ENCODE measurements around the gene P2RY11. TPM values are rescaled to one million over a fixed set of nuclear protein-coding genes. Genes with fewer than 3 reads are reported as not detected.

P2RY11 gene
- total RNA-seq, 4 donors from 2014 or later: 0.80 to 13.8 (median 6.9) TPM

- TF ChIP-seq POLR2AphosphoS5 (IDR thresholded peaks at IDR 0.05): no peak
- TF ChIP-seq EP300 (IDR thresholded peaks at IDR 0.05; ENCODE audit: low read depth): no peak
- TF ChIP-seq, protein P1, sequence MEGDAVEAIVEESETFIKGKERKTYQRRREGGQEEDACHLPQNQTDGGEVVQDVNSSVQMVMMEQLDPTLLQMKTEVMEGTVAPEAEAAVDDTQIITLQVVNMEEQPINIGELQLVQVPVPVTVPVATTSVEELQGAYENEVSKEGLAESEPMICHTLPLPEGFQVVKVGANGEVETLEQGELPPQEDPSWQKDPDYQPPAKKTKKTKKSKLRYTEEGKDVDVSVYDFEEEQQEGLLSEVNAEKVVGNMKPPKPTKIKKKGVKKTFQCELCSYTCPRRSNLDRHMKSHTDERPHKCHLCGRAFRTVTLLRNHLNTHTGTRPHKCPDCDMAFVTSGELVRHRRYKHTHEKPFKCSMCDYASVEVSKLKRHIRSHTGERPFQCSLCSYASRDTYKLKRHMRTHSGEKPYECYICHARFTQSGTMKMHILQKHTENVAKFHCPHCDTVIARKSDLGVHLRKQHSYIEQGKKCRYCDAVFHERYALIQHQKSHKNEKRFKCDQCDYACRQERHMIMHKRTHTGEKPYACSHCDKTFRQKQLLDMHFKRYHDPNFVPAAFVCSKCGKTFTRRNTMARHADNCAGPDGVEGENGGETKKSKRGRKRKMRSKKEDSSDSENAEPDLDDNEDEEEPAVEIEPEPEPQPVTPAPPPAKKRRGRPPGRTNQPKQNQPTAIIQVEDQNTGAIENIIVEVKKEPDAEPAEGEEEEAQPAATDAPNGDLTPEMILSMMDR (IDR thresholded peaks at IDR 0.05): no peak
- no peak for TF ChIP-seq POLR2A (IDR thresholded peaks at IDR 0.05)
- Histone ChIP-seq H3K4me1 (peaks cover 0 to 11% (median 4%) of the 10 kb centered on the region in 4 donors), H3K27me3 (no peaks in the 10 kb centered on the region), H3K36me3 (no peaks in the 10 kb centered on the region), H3K9me3 (no peaks in the 10 kb centered on the region), H3K4me3 (no peak overlapping the region), H3K27ac (no peak overlapping the region)
- no peak for DNase-seq
- 91% methylated on average over 15 of the region's 17 CpGs; no CpG with 5 or more reads in 1 of the 2 donors for WGBS, 2 donors (ENCODE audit: low coverage in 1 of 2)
- intact Hi-C loops (cut with DNase I; ENCODE audit: low total_unique reads) (no loop called here), in situ Hi-C loops (cut with MboI; ENCODE audit: low pct_ligation_motif_present in 1 of 4, low pct_unique_long_range_greater_than_20kb in 1 of 4, low sequenced_read_pairs in 3 of 4) (no loop called here)
Observed at GRCh38 chr19:10091370-10091687, 20.2 kb upstream of the P2RY11 start.

GRCh38 chr19:10091895-10092641, 19.4 kb upstream of the P2RY11 start:
- intact Hi-C loops (cut with DNase I; ENCODE audit: low total_unique reads): no loop called here
- Histone ChIP-seq H3K4me3 (no peak overlapping the region), H3K36me3 (no peaks in the 10 kb centered on the region), H3K27ac (no peak overlapping the region), H3K27me3 (no peaks in the 10 kb centered on the region), H3K9me3 (no peaks in the 10 kb centered on the region), H3K4me1 (peaks cover 0 to 15% (median 11%) of the 10 kb centered on the region in 4 donors)
- TF ChIP-seq POLR2AphosphoS5 (IDR thresholded peaks at IDR 0.05) (no peak), EP300 (IDR thresholded peaks at IDR 0.05; ENCODE audit: low read depth) (no peak), POLR2A (IDR thresholded peaks at IDR 0.05) (no peak)
- TF ChIP-seq, protein P1 (IDR thresholded peaks at IDR 0.05): no peak
- in situ Hi-C loops (cut with MboI; ENCODE audit: low pct_ligation_motif_present in 1 of 4, low pct_unique_long_range_greater_than_20kb in 1 of 4, low sequenced_read_pairs in 3 of 4): no loop called here
- no peak for DNase-seq
- WGBS, 2 donors (ENCODE audit: low coverage in 1 of 2): 72 to 75% methylated on average over 3 to 13 of the region's 13 CpGs

DNA sequence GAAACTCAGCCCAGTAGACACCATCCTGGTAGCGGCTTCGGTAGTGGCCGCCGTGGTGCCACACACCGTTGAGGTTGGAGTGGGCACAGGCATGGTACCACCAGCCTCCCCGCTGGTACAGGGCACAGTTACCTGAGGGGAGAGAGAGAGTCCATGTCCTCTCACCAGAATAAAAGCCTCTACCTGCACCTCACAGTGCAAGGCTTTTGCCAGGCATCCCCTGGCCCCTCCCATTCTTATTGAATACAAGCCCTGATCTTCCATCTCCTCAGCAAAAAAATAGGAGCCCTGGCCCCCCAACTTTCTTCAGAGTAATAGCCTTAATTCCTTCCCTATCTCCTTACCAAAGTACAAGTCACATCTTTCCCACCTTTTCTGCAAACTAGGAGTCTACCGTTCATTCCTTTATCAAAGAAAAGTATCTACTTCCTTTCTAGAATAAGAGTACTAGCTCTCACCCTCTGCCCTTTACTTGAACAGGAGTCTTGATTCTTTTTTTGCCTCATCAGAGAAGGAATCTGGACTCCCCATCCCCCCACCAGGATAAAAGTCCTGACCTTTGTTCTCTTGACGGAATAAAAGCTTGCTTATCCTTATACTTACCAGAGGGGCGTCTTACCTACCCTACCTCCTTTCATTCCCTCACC, 18.7 kb upstream of the P2RY11 start:
- H3K27ac ChIP-seq: no peak overlapping the region
- no peak overlapping the region for H3K4me3 ChIP-seq
- H3K4me1 ChIP-seq: peaks cover 0 to 15% (median 10%) of the 10 kb centered on the region in 4 donors
- no peaks in the 10 kb centered on the region for H3K36me3 ChIP-seq
- no peak for DNase-seq
- no peaks in the 10 kb centered on the region for H3K27me3 ChIP-seq
- TF ChIP-seq EP300 (IDR thresholded peaks at IDR 0.05; ENCODE audit: low read depth): no peak
- H3K9me3 ChIP-seq: no peaks in the 10 kb centered on the region
- 77 to 91% methylated on average over 4 to 7 of the region's 9 CpGs for WGBS, 2 donors (ENCODE audit: low coverage in 1 of 2)
- in situ Hi-C loops (cut with MboI; ENCODE audit: low pct_ligation_motif_present in 1 of 4, low pct_unique_long_range_greater_than_20kb in 1 of 4, low sequenced_read_pairs in 3 of 4) (no loop called here), intact Hi-C loops (cut with DNase I; ENCODE audit: low total_unique reads) (no loop called here)

DNA sequence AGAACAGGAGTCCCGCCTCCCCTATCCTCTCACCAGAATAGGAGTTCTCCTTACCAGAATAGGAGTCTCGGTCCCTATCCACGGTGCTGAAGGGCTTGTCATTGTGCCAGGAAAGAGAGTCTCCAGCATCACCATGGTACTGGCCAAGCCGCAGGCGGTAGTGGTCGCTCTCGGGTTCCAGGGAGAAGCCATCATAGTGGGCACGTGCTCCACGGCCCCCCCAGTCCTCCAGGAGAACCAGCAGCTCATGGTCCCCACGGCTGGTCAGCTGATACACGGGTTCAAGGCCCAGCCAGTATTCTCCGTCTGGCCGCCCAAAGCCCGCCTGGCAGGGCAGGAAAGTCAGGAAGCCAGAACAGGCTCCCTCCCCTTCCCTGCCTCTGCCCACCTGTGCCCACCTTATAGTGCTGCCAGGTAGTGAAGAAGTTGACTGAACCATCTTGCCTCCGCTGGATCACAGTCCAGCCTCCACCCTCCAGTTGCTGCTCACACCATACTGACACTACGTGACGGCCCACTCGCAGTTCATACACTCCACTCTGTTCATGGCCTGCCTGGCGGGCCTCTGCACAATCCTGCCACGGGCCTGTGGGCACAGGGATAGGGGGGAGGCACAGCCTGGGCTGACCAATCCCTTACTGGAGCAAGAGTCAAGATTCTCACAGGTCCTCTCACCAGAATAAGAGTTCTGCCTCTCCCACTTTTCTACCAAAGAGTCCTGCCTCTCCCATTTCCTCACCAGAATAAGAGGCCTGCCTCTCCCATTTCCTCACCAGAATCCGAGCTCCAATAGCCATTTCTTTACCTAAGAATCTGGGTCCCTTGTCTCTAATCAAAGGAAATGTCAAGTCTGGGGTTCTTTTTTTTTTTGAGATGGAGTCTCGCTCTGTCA, 18.0 kb upstream of the P2RY11 start:
- no peak overlapping the region for H3K4me3 ChIP-seq
- no peaks in the 10 kb centered on the region for H3K27me3 ChIP-seq
- WGBS, 2 donors (ENCODE audit: low coverage in 1 of 2): 89 to 96% methylated on average over 3 to 22 of the region's 22 CpGs
- DNase-seq: no peak
- no peaks in the 10 kb centered on the region for H3K9me3 ChIP-seq
- H3K36me3 ChIP-seq: no peaks in the 10 kb centered on the region
- TF ChIP-seq POLR2AphosphoS5 (IDR thresholded peaks at IDR 0.05) (no peak), POLR2A (IDR thresholded peaks at IDR 0.05) (no peak), EP300 (IDR thresholded peaks at IDR 0.05; ENCODE audit: low read depth) (no peak)
- TF ChIP-seq, protein P1 (IDR thresholded peaks at IDR 0.05): no peak
- in situ Hi-C loops (cut with MboI; ENCODE audit: low pct_ligation_motif_present in 1 of 4, low pct_unique_long_range_greater_than_20kb in 1 of 4, low sequenced_read_pairs in 3 of 4): no loop called here
- intact Hi-C loops (cut with DNase I; ENCODE audit: low total_unique reads): no loop called here
- H3K4me1 ChIP-seq: peaks cover 0 to 15% (median 10%) of the 10 kb centered on the region in 4 donors
- H3K27ac ChIP-seq: no peak overlapping the region
